ENCODE results near the gene SLC35G3.
A peak's percentile ranks its signal among the peaks of the same experiment; 100 is the strongest.
"Not testable (repeated sequence)": the region's sequence is repeated elsewhere in the genome, so short reads cannot be mapped to it uniquely, and the experiment has no call there.

Gene SLC35G3

DNA sequence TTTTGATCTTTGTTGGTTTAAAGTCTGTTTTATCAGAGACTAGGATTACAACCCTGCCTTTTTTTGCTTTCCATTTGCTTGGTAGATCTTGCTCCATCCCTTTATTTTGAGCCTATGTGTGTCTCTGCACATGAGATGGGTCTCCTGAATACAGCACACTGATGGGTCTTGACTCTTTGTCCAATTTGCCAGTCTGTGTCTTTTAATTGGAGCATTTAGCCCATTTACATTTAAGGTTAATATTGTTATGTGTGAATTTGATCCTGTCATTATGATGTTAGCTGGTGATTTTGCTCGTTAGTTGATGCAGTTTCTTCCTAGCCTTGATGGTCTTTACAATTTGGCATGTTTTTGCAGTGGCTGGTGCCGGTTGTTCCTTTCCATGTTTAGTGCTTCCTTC, 8.4 kb upstream of the SLC35G3 start:
- DNase-seq: not testable (repeated sequence)

DNA sequence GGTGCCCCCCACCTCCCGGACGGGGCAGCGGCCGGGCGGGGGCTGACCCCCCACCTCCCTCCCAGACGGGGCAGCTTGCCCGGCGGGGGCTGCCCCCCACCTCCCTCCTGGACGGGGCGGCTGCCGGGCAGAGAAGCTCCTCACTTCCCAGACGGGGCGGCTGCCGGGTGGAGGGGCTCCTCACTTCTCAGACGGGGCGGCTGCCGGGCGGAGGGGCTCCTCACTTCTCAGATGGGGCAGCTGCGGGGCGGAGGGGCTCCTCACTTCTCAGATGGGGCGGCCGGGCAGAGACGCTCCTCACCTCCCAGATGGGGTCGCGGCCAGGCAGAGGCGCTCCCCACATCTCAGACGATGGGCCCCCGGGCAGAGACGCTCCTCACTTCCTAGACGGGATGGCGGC, 869 bp upstream of the SLC35G3 start:
- not testable (repeated sequence) for DNase-seq

DNA sequence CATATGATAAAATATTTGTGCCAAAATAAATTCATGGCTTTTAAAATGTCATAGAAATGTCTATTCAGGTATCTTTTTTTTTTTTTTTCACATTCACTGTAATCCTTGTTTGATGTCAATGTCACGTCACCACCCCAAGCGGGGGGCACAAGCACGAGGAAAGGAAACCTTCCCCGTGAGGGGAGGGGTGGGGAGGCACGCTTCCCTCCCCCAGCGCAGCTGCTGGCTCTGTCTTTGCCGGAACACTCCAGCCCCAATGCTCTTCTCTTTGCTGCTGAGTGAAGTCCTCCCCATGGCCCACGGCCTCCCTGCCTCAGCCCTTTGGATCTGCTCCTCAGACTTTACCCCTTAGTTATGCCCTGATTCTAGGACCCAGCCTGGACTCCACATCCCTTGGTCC, 1.5 kb downstream of the SLC35G3 start:
- no peak for DNase-seq

DNA sequence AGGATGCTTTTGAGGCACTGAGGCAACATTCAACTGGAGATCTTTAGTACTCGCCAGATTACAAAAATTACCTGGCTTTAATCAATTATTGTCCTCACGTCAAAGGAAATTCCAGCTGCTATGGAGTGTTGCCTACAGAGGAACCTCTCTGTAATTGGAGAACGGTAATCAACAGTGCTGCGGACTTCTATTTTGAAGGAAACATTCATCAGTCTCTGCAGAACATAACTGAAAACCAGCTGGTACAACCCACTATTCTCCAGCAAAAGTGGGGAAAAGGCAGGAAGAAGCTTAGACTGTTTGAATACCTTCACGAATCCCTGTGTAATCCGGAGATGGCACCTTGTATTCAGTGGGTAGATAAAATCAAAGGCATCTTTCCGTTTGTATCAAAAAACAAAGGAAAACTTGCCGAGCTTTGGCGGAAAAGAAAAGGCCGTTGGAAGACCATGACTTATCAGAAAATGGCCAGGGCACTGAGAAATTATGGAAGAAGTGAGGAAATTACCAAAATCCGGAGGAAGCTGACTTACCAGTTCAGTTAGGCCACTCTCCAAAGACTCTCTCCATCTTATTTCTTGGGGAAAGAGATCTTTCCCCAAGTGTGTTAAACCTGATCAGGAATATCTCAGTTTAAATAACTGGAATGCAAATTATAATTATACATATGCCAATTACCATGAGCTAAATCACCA, 3.0 kb downstream of the SLC35G3 start:
- DNase-seq: no peak

DNA sequence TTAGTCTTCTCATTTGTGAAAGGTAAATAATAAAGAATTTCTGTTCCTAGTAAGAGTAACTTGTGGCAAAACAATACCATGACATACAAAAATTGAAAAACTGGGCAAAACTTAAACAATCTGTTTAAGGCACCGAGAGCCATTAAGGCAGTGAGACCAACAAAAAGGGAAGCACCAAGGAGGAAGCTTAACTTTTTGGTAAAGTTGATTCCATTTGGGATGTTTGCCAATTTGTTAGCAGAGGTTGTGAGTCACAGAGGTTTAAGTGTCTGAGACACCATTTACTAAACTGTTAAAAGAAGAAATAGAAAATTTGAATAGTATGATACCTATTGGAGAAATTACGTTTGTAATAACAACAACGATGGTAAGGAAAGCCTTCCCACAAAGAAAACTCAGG, 4.9 kb downstream of the SLC35G3 start:
- DNase-seq: no peak

DNA sequence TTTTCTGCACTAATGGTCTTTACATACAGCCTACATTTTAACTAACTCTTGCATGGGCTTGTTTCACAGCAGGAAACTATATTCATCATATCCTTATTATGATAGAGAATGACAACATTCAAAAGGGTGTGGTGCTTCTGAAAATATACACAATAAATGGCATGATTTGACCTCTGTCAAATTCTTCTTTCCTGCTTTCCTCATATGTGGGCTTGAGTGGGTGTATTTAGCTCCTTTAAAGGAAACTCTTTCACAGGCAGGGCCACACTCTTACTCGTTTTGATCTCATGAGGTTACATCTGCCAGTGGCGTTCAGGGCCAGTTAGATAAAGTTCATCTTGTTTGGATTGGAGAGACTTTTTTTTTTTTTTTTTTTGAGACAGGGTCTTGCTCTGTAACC, 6.1 kb downstream of the SLC35G3 start:
- no peak for DNase-seq

DNA sequence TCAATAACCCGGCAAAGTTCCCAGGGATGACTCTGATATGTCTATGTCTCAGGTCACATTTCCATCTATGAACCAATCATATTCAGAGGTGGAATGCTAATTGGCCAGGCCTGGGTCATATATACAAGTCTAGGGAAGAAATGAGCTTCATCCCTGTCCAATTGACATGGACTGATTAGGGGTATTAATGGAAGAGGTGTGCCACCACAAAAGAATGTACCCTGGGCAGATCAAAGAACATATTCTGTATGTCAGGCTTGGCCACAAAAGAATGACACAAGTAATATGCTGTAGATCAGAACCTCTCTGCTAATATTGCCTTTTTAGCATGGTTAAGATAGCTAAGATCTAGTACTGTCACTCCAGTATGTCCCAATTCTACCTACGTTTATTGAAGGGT, 6.7 kb downstream of the SLC35G3 start:
- DNase-seq: no peak

DNA sequence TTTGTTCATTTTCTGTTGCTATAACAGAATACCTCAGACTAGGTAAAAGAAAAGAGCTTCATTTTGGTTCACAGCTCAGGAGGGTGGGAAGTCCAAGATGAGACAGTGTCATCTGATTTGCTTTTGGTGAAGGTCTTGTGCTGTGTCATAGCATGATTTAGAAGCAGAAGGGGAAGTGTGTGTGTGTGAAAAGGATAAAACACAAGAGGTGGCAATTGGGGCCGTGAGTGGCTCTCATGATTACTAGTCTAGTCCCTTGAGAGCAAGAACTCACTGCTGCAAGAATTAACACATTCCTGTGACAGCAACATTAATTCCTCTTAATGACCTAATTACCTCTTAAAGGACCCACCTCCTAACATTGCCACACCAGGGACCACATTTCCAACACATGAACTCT, 8.3 kb downstream of the SLC35G3 start:
- no peak for DNase-seq

DNA sequence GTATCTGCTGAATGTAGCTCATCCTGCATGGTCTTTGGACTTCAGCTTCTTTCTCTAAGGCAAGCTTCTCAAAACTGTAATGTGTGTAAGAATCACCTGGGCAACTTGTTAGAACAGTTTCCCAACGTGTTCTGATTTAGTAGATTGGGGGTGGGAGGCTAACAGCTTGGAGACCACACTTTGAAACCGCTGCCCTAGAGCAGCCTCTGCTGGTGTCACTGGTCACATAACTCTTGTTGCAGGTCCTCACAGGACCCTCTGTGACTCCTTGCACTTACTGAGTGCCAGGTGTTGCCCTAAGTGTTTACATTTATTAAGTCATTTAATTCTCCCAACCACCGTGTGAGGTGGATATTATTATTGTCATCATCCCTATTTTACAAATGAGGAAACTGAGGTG, 9.9 kb downstream of the SLC35G3 start:
- DNase-seq: no peak

DNA sequence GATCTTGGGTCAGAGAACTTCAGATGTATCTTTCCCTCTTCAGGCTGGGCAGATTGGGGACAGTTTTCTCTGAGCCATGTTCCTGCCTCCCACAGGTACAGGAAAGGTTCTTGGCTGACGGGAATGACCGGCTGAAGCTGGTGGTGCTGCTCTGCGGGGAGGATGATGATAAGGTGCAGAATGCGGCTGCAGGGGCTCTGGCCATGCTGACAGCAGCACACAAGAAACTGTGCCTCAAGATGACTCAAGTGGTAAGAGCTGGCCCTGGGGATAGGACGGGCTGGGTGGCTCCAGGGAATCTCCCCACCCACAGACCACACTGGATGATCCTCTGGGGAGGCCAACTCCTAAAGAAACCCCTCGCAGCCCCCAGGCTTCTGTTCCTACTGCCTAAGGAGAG, 10.9 kb downstream of the SLC35G3 start:
- no peak for DNase-seq

DNA sequence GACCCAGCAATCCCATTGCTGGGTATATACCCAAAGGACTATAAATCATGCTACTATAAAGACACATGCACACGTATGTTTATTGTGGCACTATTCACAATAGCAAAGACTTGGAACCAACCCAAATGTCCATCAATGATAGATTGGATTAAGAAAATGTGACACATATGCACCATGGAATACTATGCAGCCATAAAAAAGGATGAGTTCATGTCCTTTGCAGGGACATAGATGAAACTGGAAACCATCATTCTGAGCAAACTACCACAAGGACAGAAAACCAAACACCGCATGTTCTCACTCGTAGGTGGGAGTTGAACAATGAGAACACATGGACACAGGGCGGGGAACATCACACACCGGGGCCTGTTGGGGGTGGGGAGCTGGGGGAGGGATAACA, 14.8 kb downstream of the SLC35G3 start:
- DNase-seq: not testable (repeated sequence)

DNA sequence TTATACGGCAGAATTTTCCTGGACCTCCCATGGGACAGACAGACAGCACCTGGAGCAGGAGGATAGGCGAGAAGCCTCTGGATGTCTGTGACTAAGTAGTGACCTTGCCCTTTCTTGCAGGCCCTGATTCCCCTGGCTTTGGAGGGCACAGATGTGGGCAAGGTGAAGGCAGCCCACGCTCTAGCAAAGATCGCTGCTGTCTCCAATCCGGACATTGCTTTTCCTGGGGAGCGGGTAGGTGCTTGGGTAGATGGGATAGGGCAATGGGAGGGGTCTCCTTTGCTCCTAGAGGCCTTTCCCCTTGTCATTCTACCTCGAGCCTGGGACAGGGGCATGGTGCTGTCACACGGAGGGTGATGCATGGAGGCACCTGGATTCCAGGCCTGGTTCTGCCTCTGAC, 17.3 kb downstream of the SLC35G3 start:
- DNase-seq: no peak

DNA sequence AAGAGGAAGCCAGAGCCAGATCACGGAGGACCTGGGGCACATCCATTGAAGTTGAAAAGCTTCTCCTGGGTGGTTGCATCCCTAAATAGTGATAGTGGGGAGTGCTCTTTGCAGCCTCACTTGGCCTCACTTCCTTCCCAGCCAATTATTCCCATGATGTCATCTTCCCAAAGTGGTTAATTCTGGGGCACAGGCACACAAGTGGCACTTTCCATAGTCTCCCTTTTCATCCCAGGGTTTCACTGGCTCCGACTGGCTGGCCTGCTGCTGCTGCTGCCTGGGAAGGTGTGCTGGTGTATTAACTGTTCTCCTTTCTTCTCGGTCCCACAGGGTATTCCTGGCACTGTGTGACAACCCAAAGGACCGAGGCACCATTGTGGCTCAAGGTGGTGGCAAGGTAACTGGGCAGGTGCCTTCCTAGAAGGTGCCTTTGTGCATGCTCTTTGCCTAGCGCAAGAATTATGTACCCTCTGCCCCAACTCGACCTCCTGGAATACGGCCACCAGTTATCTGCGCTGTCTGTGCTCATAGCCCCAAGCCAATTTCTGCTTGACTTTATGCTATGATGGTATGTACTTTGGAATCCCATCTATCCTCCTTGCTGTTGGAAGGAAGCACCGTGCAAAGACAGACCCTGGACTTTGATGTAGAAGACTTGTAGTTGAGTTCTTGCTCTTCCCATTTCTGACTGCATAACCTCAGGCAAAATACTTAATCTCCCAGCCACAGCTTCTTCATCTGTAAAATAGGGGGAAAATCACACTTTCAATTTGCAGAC, 18.4 kb downstream of the SLC35G3 start:
- DNase-seq: no peak

DNA sequence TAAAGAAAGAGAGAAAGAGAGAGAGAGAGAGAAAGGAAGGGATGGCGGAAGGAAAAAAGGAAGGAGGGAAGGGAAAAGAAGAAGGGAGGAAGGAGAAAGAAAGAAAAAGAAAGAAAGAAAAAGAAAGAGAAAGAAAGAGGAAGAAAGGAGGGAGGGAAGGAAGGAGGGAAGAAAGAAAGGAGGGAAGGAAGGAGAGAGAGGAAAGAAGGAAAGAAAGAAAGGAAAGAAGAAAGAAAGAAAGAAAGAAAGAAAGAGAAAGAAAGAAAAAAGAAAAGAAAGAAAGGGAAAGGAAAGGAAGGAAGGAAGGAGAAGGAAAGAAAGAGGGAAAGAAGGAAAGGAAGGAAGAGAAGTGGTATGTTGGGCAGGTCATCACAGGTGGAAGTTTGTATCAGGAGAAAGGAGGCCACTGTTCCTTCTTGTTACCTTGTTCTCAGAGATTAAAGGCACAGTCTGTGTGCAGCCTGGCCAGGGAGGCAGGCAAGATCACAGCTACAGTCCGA, 19.3 kb downstream of the SLC35G3 start:
- DNase-seq: no peak

DNA sequence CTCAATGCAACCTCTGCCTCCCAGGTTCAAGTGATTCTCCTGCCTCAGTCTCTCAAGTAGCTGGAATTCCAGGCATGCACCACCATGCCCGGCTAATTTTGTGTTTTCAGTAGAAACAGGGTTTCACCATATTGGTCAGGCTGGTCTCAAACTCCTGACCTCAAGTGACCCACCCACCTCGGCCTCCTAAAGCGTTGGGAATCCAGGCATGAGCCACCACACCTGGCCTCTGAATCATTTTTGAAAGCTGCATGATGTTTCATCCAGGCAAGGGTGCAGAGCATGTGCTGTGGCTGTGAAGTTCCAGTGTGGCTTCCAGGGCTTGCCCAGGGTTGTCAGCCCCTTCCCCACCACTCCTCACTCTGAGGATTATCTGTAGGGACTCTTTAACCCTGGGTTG, 21.9 kb downstream of the SLC35G3 start:
- not testable (repeated sequence) for DNase-seq

DNA sequence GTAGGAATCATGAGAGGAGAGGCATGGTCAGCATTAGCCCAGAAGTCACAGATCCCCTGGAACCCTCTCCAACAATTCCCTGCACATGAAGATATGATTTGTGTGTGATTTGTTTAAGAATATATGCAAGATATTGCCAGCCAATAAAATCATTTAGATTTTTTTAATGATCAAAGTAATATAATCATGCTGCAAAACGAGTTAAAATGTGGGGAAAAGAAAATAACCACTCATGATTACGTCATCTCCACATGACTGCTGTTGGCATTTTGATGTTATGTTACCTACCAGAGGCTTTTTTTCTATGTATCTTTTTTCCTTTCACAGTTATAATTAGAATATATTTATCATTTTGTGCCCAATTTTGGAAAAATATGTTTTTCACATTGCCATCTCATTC, 22.4 kb downstream of the SLC35G3 start:
- DNase-seq: no peak

DNA sequence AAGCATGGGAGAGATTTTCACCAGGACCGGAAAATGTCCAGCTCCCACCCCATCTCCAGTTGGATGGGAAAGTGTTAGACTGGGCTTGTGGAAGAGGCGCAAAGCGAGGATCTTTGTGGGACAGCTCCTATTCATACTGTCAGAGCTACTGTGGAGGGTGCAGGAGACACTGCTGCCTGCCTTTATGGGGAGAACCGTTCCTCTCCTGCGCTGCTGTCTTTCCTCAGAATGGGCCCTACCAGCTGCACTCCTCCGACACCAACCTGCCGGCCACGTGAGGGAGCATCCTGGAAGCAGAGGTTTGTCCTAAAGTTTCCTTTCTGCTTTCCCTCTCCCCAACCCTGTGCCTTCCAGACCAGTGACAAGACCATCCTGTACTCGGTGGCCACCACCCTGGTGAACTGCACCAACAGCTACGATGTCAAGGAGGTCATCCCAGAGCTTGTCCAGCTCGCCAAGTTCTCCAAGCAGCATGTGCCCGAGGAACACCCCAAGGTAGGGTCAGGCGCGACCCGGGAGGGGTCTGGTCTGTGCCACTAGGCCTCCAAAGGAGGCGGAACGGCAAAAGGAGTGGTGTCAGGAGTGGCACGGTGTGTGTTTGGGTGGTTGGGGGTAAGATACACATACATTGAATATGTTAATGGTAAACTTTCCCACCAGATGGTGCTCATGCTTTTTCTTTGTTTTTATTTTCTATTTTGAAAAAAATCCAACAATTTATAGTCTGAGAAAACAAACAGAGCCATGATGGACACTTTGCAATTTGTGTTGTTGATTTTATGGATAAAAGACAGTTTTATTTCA, 23.0 kb downstream of the SLC35G3 start:
- DNase-seq: no peak

DNA sequence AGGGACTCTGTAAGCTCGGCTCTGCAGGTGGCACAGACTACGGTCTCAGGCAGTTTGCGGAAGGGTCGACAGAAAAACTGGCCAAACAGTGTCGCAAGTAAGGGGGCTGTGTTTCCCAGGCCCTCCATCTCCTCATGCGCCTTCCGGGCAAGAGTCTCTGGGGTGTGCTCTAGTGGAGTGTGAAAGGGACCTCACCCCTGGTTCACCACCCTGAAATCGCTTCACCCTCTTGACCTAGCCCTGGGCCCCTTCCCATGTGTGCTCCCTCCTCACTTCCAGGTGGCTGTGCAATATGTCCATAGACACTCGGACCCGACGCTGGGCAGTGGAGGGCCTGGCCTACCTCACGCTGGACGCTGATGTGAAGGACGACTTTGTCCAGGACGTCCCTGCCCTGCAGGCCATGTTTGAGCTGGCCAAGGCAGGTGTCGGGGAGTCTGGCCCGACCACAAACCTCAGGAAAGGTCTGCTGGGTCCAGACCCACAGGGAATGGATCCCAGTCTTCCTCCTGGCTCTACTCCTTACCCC, 24.3 kb downstream of the SLC35G3 start:
- DNase-seq: no peak

DNA sequence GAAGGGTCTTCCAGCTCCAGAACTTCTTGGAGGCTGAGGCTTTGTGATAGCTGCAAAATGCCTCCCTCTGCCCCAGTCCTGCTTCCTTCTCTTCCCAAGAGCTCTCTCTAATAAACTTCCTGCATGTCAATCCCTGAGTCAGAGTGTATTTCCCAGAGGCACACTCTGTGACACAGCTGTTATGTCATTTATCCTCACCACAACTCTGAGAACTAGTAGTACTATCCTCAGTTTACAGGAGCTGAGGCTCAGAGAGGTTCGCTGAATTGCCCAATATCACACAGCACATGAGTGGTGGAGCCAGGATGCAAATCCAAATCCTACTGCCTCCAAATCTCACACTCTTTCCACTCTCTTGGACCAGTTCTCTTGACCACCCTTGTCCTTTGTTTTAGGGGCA, 26.5 kb downstream of the SLC35G3 start:
- DNase-seq: no peak

DNA sequence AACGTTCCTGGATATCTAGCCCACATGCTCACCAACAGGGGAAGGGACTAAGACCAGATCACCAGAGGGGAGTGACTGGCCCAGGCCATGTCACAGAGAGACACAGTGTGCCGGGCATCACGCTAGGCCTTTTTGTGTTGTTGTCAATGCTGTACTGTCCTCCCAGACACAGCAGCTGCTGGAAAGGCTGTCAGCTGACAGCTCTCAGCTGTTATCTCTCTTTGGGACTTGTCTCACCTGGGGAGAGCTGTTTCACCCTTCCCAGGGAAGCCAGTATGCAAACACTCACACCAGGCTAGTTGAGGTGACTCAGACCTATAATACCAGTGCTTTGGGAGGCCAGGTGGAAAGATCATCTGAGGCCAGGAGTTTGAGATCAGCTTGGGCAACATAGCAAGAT, 27.1 kb downstream of the SLC35G3 start:
- DNase-seq: peak; percentile 28

DNA sequence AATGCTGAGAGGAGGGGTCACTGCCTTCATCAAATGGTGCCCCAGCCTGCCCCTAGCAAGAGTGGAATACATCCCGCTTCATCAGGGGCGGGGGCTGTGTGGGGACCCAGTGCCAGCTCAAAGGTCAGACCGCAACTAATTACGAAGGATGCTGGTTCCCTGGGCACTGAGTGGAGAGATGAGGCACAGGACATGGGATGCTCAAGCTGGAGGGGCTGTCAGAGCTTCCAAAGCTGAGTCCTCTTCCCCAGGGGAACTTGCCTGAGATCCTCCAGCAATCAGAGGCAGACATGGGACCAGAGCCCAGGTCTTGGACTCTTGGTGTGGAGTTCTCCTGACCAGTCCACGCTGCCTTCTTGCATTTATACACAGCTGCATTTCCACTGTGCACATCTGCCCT, 27.7 kb downstream of the SLC35G3 start:
- DNase-seq: no peak

DNA sequence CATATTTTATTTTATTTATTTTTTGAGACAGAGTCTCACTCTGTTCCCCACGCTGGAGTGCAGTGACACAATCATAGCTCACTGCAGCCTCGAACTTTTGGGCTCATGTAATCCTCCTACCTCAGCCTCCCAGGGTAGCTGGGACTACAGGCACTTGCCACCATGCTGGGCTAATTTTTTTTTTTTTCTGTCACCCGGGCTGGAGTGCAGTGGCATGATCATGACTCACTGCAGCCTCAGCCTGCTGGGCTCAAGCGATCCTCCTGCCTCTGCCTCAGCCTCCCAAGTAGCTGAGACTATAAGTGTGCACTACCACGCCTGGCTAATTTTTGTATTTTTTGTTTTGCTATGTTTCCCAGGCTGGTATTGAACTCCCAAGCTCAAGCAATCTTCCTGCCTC, 29.5 kb downstream of the SLC35G3 start:
- no peak for DNase-seq

DNA sequence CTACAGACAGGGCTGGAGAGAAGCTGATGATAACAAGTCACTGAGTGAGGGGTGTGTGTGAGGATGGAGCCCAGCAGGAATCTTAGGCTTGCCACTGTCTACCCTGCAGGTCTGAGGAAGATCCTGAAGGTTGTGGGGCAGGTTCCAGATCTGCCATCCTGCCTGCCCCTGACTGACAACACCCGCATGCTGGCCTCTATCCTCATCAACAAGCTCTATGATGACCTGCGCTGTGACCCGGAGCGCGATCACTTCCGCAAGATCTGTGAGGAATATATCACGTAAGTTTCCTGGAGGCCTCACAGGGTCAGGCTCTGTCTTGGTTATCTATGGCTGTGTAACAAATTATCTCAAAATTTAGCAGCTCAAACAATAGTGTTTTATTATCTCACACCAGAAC, 30.3 kb downstream of the SLC35G3 start:
- DNase-seq: no peak
